ENCODE data around the gene KRT40. TPM values are rescaled to one million over a fixed set of nuclear protein-coding genes. Genes with fewer than 3 reads are reported as not detected.

The KRT40 gene
- total RNA-seq, 1 donor from 2014 or later: not detected

GRCh38 chr17:40992666-40993065 is 8.5 kb upstream of the KRT40 start:
- intact Hi-C loops (cut with micrococcal nuclease): no loop called here
- Mint-ChIP-seq H3K9me3 (no peaks in the 10 kb centered on the region), H3K4me3 (ENCODE audit: low read depth) (no peak overlapping the region), H3K27me3 (ENCODE audit: low read depth) (peaks cover 36% of the 10 kb centered on the region), H3K4me1 (ENCODE audit: low read depth) (no peaks in the 10 kb centered on the region), H3K36me3 (ENCODE audit: low read depth) (no peaks in the 10 kb centered on the region), H3K27ac (no peak overlapping the region)
- DNase-seq (ENCODE audit: low spot score): no peak

DNA sequence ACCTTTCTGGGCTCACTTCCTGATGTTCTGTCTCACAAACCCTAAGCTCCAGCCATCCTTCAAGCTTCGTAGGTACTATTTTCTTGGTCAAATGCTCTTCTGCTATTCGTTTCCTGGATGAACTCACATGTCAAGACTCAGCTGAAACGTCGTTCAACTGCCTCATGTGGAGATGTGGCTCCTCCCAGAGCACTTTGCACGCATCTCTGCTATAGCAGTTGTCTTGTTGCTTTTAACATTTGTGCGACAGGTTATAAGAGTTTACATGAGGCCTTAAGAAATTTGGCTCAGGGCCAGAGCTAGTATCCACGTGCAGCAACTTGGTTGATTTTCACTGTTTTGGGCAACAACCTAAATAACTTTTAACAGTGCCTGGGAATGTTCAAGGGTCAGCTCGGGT is 2.8 kb upstream of the KRT40 start:
- Mint-ChIP-seq H3K27ac (no peak overlapping the region), H3K4me1 (ENCODE audit: low read depth) (no peaks in the 10 kb centered on the region), H3K27me3 (ENCODE audit: low read depth) (peaks cover 13% of the 10 kb centered on the region), H3K36me3 (ENCODE audit: low read depth) (no peaks in the 10 kb centered on the region), H3K9me3 (no peaks in the 10 kb centered on the region), H3K4me3 (ENCODE audit: low read depth) (no peak overlapping the region)
- intact Hi-C loops (cut with micrococcal nuclease): no loop called here
- no peak for DNase-seq (ENCODE audit: low spot score)

DNA sequence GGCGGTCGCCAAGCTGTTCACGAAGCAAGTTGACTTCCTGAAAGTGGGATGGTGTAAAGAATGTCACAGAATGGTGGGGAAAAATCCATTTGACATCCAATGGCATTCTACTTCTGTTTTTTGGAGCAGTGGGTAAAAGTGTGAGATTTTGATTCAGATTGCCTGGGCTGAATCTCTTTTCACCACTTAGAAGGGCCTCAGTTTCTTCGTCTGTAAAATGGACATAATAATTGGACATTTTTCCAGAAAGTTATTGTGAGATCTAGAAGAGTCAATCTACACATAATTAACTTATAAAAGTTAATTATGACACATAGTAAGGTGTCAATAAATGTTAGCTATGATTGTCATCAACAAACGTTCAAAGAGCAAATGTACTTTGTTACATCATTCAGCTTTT is 3.0 kb downstream of the KRT40 start:
- intact Hi-C loops (cut with micrococcal nuclease): no loop called here
- no peak overlapping the region for H3K27ac Mint-ChIP-seq
- no peaks in the 10 kb centered on the region for H3K4me1 Mint-ChIP-seq (ENCODE audit: low read depth)

GRCh38 chr17:40980596-40980995 is 3.5 kb downstream of the KRT40 start:
- Mint-ChIP-seq H3K27me3 (ENCODE audit: low read depth) (peaks cover 4% of the 10 kb centered on the region), H3K36me3 (ENCODE audit: low read depth) (no peaks in the 10 kb centered on the region), H3K9me3 (no peaks in the 10 kb centered on the region), H3K4me1 (ENCODE audit: low read depth) (no peaks in the 10 kb centered on the region), H3K27ac (no peak overlapping the region), H3K4me3 (ENCODE audit: low read depth) (no peak overlapping the region)
- intact Hi-C loops (cut with micrococcal nuclease): no loop called here
- DNase-seq (ENCODE audit: low spot score): no peak

More for the DNA sequence above, 3.0 kb downstream of the KRT40 start:
- H3K9me3 Mint-ChIP-seq: no peaks in the 10 kb centered on the region
- H3K36me3 Mint-ChIP-seq (ENCODE audit: low read depth): no peaks in the 10 kb centered on the region
- no peak for DNase-seq (ENCODE audit: low spot score)
- H3K27me3 Mint-ChIP-seq (ENCODE audit: low read depth): peaks cover 3% of the 10 kb centered on the region
- no peak overlapping the region for H3K4me3 Mint-ChIP-seq (ENCODE audit: low read depth)

- H3K27me3 Mint-ChIP-seq (ENCODE audit: low read depth): peaks cover 8% of the 10 kb centered on the region
- H3K4me1 Mint-ChIP-seq (ENCODE audit: low read depth): no peaks in the 10 kb centered on the region
- H3K27ac Mint-ChIP-seq: no peak overlapping the region
- H3K4me3 Mint-ChIP-seq (ENCODE audit: low read depth): no peak overlapping the region
- no peak for DNase-seq (ENCODE audit: low spot score)
- no peaks in the 10 kb centered on the region for H3K9me3 Mint-ChIP-seq
- intact Hi-C loops (cut with micrococcal nuclease): no loop called here
- H3K36me3 Mint-ChIP-seq (ENCODE audit: low read depth): no peaks in the 10 kb centered on the region
Measured at GRCh38 chr17:40980117-40980516, 4.0 kb downstream of the KRT40 start.

DNA sequence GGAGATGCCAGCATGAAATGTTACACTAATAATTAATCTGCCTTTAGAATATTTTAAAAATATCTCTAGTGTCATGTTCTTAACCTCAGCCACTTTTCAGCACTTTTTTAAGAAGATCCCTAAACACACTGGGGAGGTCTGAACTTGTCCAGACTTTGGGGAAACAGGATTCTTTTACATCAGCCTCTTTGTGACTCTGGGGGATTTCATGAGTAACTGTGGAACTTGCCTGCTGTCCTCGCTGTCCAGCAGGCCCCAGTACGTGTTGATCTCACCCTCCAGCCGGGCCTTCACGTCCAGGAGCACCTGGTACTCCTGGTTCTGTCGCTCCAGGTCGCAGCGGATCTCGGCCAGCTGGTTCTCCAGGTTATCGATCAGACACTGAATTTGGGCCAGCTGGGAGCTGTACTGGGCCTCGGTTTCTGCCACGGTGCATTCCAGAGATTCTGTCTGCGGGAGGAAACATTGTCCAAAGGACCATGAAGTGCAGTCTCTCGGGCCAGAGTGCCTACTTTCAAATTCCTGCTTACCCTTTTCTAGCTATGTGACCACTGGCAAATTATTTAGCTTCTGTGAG is 5.5 kb downstream of the KRT40 start:
- no peaks in the 10 kb centered on the region for H3K36me3 Mint-ChIP-seq (ENCODE audit: low read depth)
- peaks cover 8% of the 10 kb centered on the region for H3K27me3 Mint-ChIP-seq (ENCODE audit: low read depth)
- H3K4me3 Mint-ChIP-seq (ENCODE audit: low read depth): no peak overlapping the region
- intact Hi-C loops (cut with micrococcal nuclease): no loop called here
- no peaks in the 10 kb centered on the region for H3K4me1 Mint-ChIP-seq (ENCODE audit: low read depth)
- no peaks in the 10 kb centered on the region for H3K9me3 Mint-ChIP-seq
- no peak overlapping the region for H3K27ac Mint-ChIP-seq
- DNase-seq (ENCODE audit: low spot score): no peak

DNA sequence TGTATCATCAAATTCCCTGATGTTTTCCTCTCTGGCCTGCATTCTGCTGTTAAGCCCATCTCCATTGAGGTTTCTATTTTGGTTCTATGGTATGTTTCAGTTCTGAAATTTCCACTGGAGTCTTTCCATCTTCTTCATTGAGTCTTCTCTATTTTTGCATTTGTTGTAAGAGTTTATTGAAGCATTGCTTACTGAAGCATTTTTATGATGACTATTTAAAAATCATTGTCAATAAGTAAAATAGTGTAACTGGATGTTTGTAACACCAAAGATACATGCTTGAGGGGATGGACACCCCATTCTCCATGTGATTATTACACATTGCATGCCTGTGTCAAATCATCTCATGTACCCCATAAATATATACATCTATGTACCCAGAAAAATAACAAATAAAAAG is 8.6 kb downstream of the KRT40 start:
- intact Hi-C loops (cut with micrococcal nuclease): no loop called here
- H3K4me1 Mint-ChIP-seq (ENCODE audit: low read depth): no peaks in the 10 kb centered on the region
- DNase-seq (ENCODE audit: low spot score): no peak

GRCh38 chr17:40974366-40974765 is 9.8 kb downstream of the KRT40 start:
- no peak overlapping the region for H3K4me3 Mint-ChIP-seq (ENCODE audit: low read depth)
- peaks cover 27% of the 10 kb centered on the region for H3K27me3 Mint-ChIP-seq (ENCODE audit: low read depth)
- intact Hi-C loops (cut with micrococcal nuclease): no loop called here
- H3K36me3 Mint-ChIP-seq (ENCODE audit: low read depth): no peaks in the 10 kb centered on the region
- no peak overlapping the region for H3K27ac Mint-ChIP-seq
- DNase-seq (ENCODE audit: low spot score): no peak
- no peaks in the 10 kb centered on the region for H3K9me3 Mint-ChIP-seq
- H3K4me1 Mint-ChIP-seq (ENCODE audit: low read depth): no peaks in the 10 kb centered on the region

More for the DNA sequence above, 8.6 kb downstream of the KRT40 start:
- no peaks in the 10 kb centered on the region for H3K9me3 Mint-ChIP-seq
- no peaks in the 10 kb centered on the region for H3K36me3 Mint-ChIP-seq (ENCODE audit: low read depth)
- H3K4me3 Mint-ChIP-seq (ENCODE audit: low read depth): no peak overlapping the region
- no peak overlapping the region for H3K27ac Mint-ChIP-seq
- peaks cover 22% of the 10 kb centered on the region for H3K27me3 Mint-ChIP-seq (ENCODE audit: low read depth)

GRCh38 chr17:40967582-40967981 is 16.5 kb downstream of the KRT40 start:
- Mint-ChIP-seq H3K4me1 (ENCODE audit: low read depth) (no peaks in the 10 kb centered on the region), H3K36me3 (ENCODE audit: low read depth) (no peaks in the 10 kb centered on the region), H3K4me3 (ENCODE audit: low read depth) (no peak overlapping the region), H3K27ac (no peak overlapping the region), H3K9me3 (no peaks in the 10 kb centered on the region), H3K27me3 (ENCODE audit: low read depth) (peaks cover 22% of the 10 kb centered on the region)
- DNase-seq (ENCODE audit: low spot score): no peak
- intact Hi-C loops (cut with micrococcal nuclease): no loop called here

DNA sequence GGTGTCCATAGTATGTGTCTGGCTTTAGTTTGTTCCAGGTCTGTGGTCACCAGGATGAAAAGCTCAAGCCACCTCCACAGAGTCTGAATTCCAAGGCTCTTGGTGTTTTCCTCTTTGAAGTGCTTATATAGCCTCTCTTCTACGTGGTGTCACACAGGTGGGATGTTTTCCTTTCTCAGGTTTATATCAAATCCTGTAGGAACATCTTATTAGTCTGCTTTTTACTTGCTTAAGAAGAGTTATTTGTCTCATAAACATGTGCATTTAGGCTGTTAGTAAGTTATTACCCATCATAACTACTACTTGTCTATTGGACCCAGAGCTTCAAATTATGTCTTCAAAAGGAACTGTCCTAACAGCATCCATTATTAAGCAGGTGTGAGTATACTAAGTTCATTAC is 17.3 kb downstream of the KRT40 start, which contains the start of gene KRT39:
TSS of gene KRT39 (minus strand) at position 101 of the 400 bp plus-strand sequence. CDS start at position 9, 92 bp downstream.
- H3K36me3 Mint-ChIP-seq (ENCODE audit: low read depth): no peaks in the 10 kb centered on the region
- no peak within 1 kb of the TSS for H3K4me3 Mint-ChIP-seq (ENCODE audit: low read depth)
- DNase-seq (ENCODE audit: low spot score): no peak
- no peak within 1 kb of the TSS for H3K27ac Mint-ChIP-seq
- intact Hi-C loops (cut with micrococcal nuclease): no loop called here
- H3K27me3 Mint-ChIP-seq (ENCODE audit: low read depth): peaks cover 16% of the 10 kb centered on the region
- no peaks in the 10 kb centered on the region for H3K4me1 Mint-ChIP-seq (ENCODE audit: low read depth)
- H3K9me3 Mint-ChIP-seq: no peaks in the 10 kb centered on the region

GRCh38 chr17:40963838-40964237 is 20.3 kb downstream of the KRT40 start:
- Mint-ChIP-seq H3K9me3 (no peaks in the 10 kb centered on the region), H3K27ac (no peak overlapping the region), H3K27me3 (ENCODE audit: low read depth) (peaks cover 10% of the 10 kb centered on the region), H3K4me1 (ENCODE audit: low read depth) (peaks cover 4% of the 10 kb centered on the region), H3K36me3 (ENCODE audit: low read depth) (no peaks in the 10 kb centered on the region), H3K4me3 (ENCODE audit: low read depth) (no peak overlapping the region)
- no peak for DNase-seq (ENCODE audit: low spot score)
- intact Hi-C loops (cut with micrococcal nuclease): no loop called here

- Mint-ChIP-seq H3K4me1 (ENCODE audit: low read depth) (peaks cover 4% of the 10 kb centered on the region), H3K27me3 (ENCODE audit: low read depth) (peaks cover 5% of the 10 kb centered on the region), H3K4me3 (ENCODE audit: low read depth) (no peak overlapping the region), H3K27ac (no peak overlapping the region), H3K36me3 (ENCODE audit: low read depth) (no peaks in the 10 kb centered on the region), H3K9me3 (no peaks in the 10 kb centered on the region)
- intact Hi-C loops (cut with micrococcal nuclease): no loop called here
- DNase-seq (ENCODE audit: low spot score): no peak
Measured at GRCh38 chr17:40962059-40962561, 22.0 kb downstream of the KRT40 start.

GRCh38 chr17:40961591-40961990 is 22.5 kb downstream of the KRT40 start:
- Mint-ChIP-seq H3K4me1 (ENCODE audit: low read depth) (peaks cover 4% of the 10 kb centered on the region), H3K4me3 (ENCODE audit: low read depth) (no peak overlapping the region), H3K27ac (no peak overlapping the region), H3K9me3 (no peaks in the 10 kb centered on the region), H3K27me3 (ENCODE audit: low read depth) (peaks cover 9% of the 10 kb centered on the region), H3K36me3 (ENCODE audit: low read depth) (no peaks in the 10 kb centered on the region)
- DNase-seq (ENCODE audit: low spot score): no peak
- intact Hi-C loops (cut with micrococcal nuclease): no loop called here

- Mint-ChIP-seq H3K4me1 (ENCODE audit: low read depth) (peaks cover 4% of the 10 kb centered on the region), H3K27me3 (ENCODE audit: low read depth) (peaks cover 10% of the 10 kb centered on the region), H3K27ac (no peak overlapping the region), H3K9me3 (no peaks in the 10 kb centered on the region), H3K36me3 (ENCODE audit: low read depth) (no peaks in the 10 kb centered on the region), H3K4me3 (ENCODE audit: low read depth) (no peak overlapping the region)
- no peak for DNase-seq (ENCODE audit: low spot score)
- intact Hi-C loops (cut with micrococcal nuclease): no loop called here
Measured at GRCh38 chr17:40960144-40960543, 24.0 kb downstream of the KRT40 start.
